OCI-M2 (cell line): ENCODE data around the gene MOB3B.

Experiments used
- DNase-seq: peaks from one replicate; lab custom pipeline; 2025; ENCODE audit not compliant: unreplicated experiment; lab: John Stamatoyannopoulos, UW

The MOB3B gene

DNA sequence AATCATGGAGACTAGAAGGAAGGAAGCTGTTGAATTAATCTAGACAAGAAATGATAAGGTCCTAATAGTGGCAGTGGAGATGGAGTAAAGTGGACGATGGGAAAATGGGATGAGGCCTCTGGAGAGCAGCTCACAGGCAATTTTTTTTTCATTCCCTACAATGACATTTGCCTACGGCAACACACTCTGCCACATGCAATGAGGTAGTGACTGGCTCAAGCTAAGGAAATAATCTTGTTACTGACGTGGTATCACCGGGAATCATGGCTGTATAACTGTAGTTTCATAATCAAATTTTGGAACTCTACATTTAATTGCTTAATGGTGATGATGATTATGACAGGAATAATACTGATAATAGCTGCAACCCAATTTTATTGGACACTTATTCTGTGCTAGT, 12.1 kb upstream of the MOB3B start:
- DNase-seq: no peak

DNA sequence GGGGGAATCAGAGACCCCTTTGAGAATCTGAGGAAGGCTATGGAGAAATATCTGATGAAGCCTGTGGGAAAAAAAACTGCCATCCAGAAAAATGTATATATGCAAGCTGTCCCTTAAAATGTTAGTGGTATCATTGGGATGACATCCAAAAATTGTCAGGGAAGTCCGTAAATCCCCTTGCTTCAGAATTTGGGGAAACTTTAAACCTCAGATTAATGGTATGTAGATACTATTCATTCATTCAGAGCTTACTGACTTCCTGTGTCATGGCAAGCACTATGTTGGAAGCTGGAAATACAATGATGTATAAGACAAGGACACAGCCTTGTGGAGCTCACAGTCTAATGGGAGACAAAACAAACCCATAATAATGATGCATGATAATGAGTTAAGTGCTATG, 10.9 kb upstream of the MOB3B start:
- no peak for DNase-seq

DNA sequence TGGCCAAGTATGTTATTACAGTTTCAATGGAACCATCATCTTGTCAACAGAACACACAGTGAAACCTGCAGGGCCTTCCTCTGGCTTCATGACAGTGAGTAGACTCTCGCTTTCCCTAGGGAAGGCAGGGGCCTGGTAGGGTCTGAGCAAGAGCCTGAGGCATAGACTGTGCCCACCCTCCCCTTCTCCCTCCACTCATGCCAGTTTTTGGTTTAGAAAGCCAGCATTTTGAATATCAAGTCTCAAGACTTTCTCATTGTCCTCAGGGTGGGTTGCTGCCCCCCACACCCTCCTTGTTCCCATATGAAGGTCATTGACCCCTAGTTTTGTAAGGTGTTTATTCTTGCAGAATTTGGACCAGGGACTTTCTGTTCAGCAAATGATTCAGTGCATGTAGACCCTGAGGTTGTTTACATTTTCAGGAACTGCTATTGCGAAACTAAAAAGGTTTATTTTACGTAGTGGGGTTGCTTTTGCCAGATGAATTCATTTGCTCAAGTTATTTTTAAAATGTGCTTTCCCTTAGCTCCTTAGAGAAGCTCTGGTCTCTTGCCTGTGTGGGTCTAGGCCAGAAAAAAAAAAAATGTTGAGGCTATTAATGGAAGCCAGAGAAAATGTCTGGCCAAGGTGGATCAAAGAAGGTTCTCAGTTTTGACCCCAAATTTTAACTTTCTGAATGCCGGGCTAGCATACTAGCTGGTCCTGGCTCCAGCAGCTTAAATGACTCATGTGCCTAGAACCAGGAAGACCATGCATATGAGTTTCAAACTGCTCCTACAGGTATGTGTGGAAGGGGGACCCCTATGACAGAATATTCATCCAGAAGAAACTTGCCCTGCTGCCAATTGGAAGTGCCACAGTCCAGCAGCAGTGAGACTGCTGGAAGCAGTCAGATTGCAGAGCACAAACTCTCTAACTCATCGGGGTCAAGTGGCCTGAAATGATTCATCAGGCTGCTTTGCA, 10.1 kb upstream of the MOB3B start:
- no peak for DNase-seq

DNA sequence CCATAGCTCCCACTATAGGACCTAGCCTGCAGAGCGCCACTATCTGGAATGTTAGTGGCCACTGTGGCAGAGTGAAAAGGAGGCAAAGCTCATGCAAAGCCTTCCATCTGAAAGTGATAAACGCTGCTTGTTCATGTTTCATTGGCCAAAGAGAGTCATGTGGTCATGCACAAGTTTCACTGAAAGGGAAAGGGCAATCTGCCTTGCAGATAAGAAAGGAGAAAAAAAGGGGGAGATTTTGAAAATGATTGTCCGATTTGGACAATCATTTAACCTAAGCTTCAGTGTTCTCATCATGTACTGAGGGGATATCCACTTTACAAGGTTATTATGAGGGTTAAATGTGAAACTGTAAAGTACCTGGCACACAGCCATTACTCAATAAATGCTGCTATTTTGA, 9.0 kb upstream of the MOB3B start:
- DNase-seq: no peak

DNA sequence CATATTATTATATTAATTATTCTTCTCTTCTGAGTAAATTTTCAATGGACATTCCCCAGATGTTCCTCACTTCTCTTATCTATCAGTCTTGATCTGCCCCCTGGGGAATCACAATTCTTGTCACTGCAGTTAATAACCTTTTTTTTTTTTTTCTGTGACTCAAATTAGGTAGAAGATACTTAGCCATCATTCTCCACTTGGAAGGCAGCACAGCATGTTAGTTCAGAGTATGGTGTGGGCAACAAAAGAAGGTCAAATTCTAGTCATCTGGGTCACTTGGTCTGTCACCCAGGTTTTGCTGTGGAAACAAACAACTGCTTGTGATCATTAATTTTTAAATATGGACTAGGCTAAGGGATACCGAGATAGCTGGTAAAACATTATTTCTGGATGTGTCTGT, 8.1 kb upstream of the MOB3B start:
- no peak for DNase-seq

DNA sequence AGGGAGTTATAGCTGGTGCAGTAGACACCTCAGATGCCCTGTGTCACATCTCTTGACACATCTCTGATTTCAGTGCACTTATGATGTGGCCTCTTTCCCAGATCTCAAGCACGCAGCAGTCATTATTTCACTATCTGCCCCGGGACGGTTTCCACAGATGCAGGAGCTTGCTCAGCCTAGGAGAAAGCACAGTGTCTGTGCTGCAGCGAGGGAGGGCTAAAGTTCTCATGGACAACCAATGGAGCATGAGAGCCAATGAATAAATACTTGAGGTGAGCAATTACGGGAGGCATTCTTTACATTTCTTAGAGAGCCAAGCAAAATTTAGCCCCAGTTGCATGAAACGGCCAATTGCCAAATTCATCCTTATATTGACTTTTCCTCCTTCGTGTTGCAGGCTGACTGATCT, 7.4 kb upstream of the MOB3B start:
- no peak for DNase-seq

DNA sequence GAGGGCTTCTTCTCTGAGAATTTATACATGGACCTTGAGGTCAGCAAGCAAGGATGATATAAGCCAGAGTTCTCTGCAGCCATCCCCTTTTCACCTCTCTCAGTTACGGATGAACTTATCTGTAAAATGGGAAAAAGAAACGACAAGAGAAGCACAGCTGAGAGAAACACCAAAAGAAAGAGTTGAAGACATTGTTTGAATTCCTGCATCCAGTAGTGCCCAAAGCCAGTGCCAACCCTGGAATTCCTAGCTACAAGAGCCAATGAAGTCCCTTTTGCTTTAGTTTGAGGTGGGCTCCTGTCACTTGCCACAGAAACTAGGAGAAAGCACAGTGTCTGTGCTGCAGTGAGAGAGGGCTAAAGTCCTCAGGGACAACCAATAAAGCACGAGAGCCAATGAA, 6.6 kb upstream of the MOB3B start:
- no peak for DNase-seq

DNA sequence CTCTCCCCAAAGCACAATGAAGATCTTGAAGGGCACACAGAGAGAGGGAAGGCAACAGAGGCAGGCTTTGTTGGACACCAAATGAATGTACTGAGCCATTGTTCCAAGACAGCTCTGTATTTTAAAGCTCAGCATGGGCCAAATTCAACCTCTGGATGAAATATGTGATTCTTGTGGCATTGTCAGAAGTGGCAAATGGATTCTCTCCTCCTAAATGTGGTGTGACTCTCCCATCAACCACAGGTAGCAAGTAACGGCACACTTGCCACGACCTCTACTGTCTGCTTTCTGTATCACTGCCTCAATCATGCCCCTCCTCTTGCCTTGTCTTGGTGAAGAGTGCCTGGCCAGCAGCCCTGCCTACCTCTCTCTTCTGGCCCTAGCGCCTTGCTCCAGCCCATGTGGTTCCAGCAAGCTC, 6.1 kb upstream of the MOB3B start:
- no peak for DNase-seq

DNA sequence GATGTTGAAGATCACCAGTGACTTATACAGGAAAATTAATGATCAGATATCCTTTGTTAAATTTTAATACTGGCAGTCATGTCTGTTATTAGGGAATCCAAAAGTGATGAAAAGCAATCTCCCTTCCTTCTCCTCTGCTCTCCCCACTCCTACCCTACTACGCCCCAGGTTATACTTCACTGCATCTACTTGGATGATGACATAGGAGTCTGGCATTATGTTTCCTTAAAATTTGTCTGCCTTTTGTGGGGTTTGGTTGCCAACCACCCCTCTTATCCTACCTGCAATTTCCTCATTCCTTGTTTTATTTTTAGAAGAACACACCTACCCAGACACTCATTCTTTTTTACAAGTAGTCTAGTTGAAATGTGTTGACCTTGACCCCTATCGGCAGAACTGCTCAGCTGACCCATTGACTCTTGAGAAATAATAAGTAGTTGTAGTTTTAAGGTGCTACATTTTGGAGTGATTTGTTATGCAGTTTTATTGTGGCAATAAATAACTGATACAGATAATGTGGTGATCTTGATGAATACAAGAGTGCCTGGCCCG, 5.1 kb upstream of the MOB3B start:
- DNase-seq: no peak

DNA sequence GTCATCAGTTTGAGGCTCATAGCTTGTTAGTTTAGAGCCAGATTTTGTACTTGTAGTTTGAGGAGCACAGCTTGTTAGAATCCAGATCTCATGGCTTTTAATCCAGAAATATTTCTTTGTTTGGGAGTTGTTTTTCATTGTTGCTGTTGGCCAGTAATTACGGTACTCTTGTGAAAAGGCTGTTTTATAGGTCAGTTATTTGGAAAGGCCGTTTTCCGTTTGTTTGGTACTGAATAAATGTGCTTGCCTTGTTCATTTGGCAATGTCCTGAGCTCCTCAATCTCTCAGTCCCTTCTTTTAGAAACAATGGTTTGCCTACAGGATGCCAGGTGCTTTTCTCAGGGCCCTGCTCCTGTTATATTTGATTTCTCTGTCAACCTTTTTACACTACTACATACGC, 4.5 kb upstream of the MOB3B start:
- DNase-seq: no peak

DNA sequence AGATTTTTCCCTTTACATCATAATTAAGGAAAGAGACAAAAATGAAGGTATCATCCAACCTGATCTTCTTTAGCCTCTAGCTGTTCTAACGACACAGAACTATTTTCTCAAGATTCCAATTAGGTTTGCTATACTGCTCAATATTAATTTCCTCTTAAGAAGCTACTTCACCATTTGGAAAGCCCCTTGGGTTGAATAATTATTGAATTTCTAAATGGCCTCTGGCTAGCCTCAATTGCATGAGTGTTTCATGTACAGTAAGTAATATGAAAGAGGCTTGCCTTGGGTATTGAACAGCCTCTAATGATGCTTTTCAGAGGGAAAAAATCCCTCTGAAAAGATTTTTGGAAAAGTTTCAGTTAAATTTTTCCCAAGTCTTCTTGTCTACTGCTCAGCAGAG, 3.7 kb upstream of the MOB3B start:
- DNase-seq: no peak

DNA sequence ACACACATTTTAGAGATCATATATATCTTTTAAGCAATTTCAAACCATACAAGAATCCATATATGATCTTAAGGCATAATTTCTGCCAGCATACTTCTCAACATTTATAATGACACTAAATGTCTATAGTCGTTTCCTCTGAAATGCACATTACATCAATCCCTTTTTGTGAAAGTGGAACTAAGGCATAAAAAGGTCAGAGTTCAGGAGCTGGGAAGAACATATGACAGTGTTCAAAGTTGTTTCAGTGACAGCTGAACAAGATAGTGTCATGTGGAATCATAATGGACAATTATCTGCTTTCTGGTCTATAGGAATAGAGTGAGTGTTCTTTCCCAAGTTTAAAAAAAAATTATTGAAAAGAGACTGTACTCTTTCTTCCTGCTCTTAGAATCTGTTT, 2.4 kb upstream of the MOB3B start:
- no peak for DNase-seq

DNA sequence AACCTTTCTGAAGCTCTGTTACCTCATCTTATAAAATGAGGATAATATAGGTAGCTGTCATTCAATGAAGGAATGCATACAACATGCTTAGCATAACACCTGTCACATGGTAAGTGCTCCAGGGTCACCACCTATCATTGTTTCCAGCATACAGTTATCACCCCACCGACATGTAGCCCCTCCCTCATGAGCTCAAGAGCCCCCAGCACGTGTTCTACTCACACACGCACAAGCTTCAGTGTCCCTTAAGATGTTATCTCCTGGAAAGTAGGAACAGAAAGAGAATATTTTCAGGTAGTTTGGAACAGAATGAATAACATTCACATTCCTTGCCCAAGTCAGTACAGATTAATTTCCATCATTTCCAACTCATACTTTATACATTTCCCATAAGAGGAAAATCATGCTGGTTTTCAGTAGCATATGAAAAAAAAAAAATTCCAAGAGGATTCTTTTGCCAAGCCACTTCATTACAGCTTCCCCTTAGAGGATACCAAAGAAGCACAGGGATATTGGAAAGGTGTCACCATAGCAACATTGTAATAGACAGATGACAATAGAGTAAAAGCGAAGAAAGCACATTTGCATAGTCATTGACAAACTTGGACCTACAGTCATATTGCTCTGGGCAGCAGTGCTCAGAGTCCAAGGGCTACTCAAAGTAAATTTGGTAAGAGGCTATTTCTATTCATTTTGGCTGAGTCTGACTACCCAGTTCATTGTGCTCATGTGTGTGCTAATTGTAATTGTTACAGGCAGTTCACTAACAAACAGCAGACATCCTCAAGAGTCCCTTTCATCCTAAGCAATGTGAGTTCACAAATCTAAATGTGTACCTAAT, 1.5 kb upstream of the MOB3B start:
- DNase-seq: no peak

DNA sequence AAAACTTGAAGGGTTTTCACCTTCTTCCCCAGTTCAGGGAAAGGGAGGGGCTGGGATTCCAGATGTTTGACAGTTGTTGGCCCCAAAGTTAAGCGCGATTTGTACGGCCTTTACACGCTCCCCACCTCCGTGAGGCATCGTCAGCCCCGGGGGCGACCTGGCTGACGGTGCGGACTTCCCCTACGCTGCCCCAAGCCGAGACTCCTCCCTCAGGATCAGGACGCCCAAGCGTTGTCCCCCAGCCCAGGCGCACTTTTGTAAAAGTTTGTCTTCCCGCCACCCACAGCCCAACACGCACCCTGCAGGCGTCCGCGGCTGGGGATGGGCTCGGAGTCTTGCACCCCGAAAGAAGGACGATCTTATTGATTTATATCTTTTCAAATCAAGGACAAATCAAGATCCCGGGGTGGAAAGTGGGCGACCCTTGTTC, 713 bp downstream of the MOB3B start:
- DNase-seq: no peak

DNA sequence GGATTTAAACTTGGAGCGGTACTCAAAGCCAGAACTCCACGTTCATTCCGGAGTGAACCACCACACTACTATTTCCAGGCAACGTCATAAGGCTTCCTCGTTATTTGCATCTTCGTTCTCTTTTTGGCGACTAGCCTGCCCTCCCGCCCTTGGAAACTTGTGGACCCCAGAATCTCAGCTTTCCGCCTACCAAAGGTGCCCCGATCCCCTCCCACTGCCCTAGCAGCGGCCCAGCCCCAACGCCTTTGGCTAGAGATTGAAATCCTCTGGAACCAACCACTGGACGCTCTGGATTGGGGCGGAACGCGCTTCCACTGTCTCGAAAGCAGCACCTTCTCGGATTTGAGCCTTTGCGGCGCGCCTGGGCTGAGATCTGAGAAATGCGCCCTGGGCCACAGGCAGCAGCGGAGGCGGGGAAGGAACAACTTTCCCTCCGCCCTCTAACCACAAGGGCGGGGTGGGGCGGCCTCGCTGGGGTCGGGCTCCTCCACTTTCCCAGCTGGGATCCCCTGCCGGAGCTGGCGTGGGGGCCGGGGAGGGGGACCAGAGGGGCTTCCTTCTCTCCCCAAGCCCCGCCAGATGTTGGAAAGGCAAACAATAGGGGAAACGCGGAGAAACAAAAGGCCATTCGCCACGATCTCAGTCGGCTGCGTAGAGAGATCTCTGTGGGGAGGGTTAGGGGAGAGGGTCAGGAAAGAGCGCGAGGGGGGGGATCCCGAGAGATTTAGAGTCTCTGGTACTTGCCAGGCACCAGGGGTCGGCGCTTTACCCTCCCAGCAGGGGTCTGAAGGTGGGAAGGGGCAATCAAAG, 1.3 kb downstream of the MOB3B start:
- DNase-seq: no peak

DNA sequence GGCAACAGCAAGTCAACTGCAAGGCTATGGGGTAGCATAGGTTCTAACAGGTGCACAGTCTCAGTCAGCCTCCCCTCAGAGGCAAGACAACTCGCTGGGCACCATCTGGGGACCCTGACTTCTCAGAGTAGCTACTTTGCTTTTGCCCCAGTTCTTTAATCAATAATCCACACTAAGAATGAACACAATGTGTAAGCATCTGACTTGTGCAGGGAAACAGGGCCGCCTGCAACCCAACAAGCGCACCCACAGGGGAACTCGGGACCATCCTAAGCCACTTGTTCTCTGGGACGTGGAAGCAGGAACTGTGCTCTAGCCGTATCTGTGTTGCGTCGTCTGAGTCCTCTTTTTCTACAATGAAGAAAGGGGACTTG, 1.9 kb downstream of the MOB3B start:
- DNase-seq: no peak

DNA sequence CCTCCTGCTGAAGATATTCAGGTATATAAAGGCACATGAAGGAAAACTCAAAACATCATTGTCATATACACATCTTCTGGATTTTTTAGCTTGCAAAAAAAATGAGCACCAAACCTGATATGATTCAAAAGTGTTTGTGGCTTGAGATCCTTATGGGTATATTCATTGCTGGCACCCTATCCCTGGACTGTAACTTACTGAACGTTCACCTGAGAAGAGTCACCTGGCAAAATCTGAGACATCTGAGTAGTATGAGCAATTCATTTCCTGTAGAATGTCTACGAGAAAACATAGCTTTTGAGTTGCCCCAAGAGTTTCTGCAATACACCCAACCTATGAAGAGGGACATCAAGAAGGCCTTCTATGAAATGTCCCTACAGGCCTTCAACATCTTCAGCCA, 5.4 kb downstream of the MOB3B start, which contains the start of gene IFNK:
TSS of gene IFNK (plus strand) at position 55 of the 400 bp plus-strand sequence. CDS start at position 102, 47 bp downstream.
- no peak for DNase-seq

DNA sequence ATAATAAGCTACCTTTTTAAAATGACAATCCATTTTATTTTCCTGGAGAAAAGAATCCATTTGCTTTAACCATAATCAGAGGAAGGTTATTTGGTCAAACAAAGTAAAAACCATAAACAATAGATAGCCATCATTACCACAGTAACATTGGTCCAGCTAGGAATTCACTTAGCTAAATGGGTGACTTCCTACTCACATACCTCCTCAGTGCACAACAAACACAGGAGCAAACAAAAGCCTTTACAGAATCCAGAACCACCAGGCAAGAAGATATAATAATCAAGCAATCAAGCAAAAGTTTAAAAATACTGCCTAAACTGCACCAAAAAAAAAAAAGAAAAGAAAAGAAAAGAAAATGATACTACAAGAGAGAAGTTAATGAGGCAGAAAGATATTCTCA, 6.5 kb downstream of the MOB3B start:
- no peak for DNase-seq

DNA sequence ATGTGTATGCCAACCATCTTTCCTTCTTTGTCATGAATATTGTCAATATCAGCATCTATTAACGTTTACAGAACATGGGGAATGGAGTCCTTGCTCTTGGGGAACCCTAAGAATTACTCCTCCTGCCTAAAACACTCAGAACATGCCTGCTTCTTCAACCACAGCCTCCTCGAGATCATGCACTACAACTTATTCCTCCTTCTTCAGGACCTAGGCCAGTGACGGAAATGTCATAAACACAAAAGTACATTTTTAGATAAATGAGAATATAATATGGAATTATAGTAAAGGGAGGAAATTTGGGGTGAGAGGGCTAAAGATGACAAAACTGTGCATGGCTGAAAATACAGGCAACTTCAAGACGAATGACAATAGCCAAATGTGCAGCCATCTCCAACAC, 8.6 kb downstream of the MOB3B start:
- DNase-seq: no peak

DNA sequence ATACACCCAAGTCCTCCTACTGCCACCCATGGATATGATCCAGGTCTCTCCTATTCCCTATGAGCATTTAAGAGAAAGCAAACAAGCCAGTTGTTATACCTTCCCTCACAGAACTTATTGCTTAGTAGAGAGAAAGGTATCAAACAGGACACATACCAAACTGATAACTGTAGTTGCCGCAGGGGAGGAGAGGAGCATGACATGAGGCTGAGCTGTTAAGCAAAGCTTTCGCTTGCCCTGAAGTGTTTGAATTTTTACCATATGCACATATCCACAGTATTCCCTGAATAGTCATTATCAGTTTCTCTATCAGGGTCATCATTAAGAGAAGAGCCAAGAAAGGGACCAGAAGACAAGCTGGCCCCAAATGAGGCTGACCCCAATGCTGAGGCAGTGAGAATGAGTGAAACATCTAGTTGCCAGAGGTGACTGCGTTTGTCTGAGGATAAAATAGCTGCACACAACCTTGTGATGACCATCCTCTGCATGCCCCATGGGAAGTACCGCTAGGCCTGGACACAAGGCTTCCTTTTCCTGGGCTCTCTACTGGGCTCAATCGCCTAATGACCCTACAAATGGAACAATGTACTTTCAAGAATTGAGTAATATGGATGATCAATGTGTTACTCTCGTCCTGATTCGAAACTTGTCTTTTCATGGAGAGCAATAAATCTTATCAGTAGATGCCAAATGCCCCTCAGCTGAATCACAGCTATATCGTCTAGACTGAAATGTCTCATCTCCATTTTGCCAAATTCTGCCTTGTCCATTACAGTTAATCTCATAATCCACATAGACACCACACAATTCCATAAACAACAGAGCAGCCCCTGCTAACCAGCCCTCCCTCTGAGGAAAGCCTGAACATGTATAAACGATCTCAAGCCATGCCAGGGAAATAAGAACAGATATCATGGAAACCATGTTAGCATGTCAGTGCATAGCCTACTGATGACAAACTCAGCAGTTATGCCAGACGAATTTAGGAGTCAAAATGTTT, 9.8 kb downstream of the MOB3B start:
- DNase-seq: no peak
